Measurements from ENCODE around the gene TTC16. TPM values are rescaled to one million over a fixed set of nuclear protein-coding genes. Genes with fewer than 3 reads are reported as not detected.

TTC16 gene
- total RNA-seq, 2 experiments from 2014 or later: 1.6 to 2.1 TPM

- no peaks in the 10 kb centered on the region for H3K9me3 Mint-ChIP-seq
- peaks cover 64% of the 10 kb centered on the region for H3K36me3 Mint-ChIP-seq (ENCODE audit: low read depth)
- ChIA-PET CTCF (no interaction called here), POLR2A (interaction anchor here (1.3 kb wide), 1 partner anchor 28 kb away, joined by 3 read pairs; no protein-coding TSS in a partner anchor)
- H3K27me3 ChIP-seq (ENCODE audit: control insufficient read depth in 1 of 2, insufficient read depth in 2 of 2, low read length in 2 of 2): no peaks in the 10 kb centered on the region
- H3K4me3 ChIP-seq (ENCODE audit: low read length): no peak overlapping the region
- H3K9me3 ChIP-seq (ENCODE audit: control insufficient read depth in 1 of 2, insufficient read depth in 1 of 2, low read length in 2 of 2): no peaks in the 10 kb centered on the region
- intact Hi-C loops (cut with DNase I, micrococcal nuclease): no loop called here
- TF ChIP-seq CTCF (IDR thresholded peaks at IDR 0.05): no peak
- H3K4me3 Mint-ChIP-seq: no peak overlapping the region
- H3K4me1 Mint-ChIP-seq (ENCODE audit: low read depth): peaks cover 5% of the 10 kb centered on the region
- H3K27ac Mint-ChIP-seq: no peak overlapping the region
- H3K27ac ChIP-seq (ENCODE audit: low read depth in 1 of 2, low read length in 2 of 2): no peak overlapping the region
- H3K4me1 ChIP-seq (ENCODE audit: insufficient read depth, low read length): peaks cover 4% of the 10 kb centered on the region
- ATAC-seq (ENCODE audit: poor library complexity) (no peak), DNase-seq (no peak)
- H3K36me3 ChIP-seq (ENCODE audit: insufficient read depth, low read length): peaks cover 79% of the 10 kb centered on the region
- H3K27me3 Mint-ChIP-seq: no peaks in the 10 kb centered on the region
These were observed 26.7 kb downstream of the TTC16 start for GRCh38 chr9:127742435-127743088.

- Mint-ChIP-seq H3K9me3 (no peaks in the 10 kb centered on the region), H3K27ac (no peak overlapping the region), H3K27me3 (no peaks in the 10 kb centered on the region), H3K36me3 (ENCODE audit: low read depth) (peaks cover 64% of the 10 kb centered on the region), H3K4me3 (no peak overlapping the region), H3K4me1 (ENCODE audit: low read depth) (peaks cover 5% of the 10 kb centered on the region)
- Histone ChIP-seq H3K9me3 (ENCODE audit: control insufficient read depth in 1 of 2, insufficient read depth in 1 of 2, low read length in 2 of 2) (no peaks in the 10 kb centered on the region), H3K4me3 (ENCODE audit: low read length) (no peak overlapping the region), H3K4me1 (ENCODE audit: insufficient read depth, low read length) (peaks cover 9% of the 10 kb centered on the region), H3K36me3 (ENCODE audit: insufficient read depth, low read length) (peaks cover 84% of the 10 kb centered on the region), H3K27me3 (ENCODE audit: control insufficient read depth in 1 of 2, insufficient read depth in 2 of 2, low read length in 2 of 2) (no peaks in the 10 kb centered on the region), H3K27ac (ENCODE audit: low read depth in 1 of 2, low read length in 2 of 2) (no peak overlapping the region)
- DNase-seq: no peak
- intact Hi-C loops (cut with DNase I, micrococcal nuclease): no loop called here
- POLR2A ChIA-PET: no interaction called here
- no peak for TF ChIP-seq CTCF (IDR thresholded peaks at IDR 0.05)
- CTCF ChIA-PET: interaction anchor here (1.0 to 4.6 kb wide), 2 partner anchors 9 to 40 kb away, joined by 3 to 23 read pairs; partner anchors contain the start of gene TOR2A
- ATAC-seq (ENCODE audit: poor library complexity): no peak
These were observed 28.7 kb downstream of the TTC16 start for GRCh38 chr9:127744398-127745110.

GRCh38 chr9:127746959-127747569 lies 31.2 kb downstream of the TTC16 start:
- Histone ChIP-seq H3K36me3 (ENCODE audit: insufficient read depth, low read length) (peaks cover 87% of the 10 kb centered on the region), H3K27me3 (ENCODE audit: control insufficient read depth in 1 of 2, insufficient read depth in 2 of 2, low read length in 2 of 2) (no peaks in the 10 kb centered on the region), H3K4me1 (ENCODE audit: insufficient read depth, low read length) (peaks cover 9% of the 10 kb centered on the region), H3K27ac (ENCODE audit: low read depth in 1 of 2, low read length in 2 of 2) (no peak overlapping the region), H3K9me3 (ENCODE audit: control insufficient read depth in 1 of 2, insufficient read depth in 1 of 2, low read length in 2 of 2) (no peaks in the 10 kb centered on the region), H3K4me3 (ENCODE audit: low read length) (no peak overlapping the region)
- Mint-ChIP-seq H3K4me1 (ENCODE audit: low read depth) (peaks cover 9% of the 10 kb centered on the region), H3K4me3 (peak overlapping the region; percentile 13), H3K27me3 (no peaks in the 10 kb centered on the region), H3K27ac (peak overlapping the region; percentile 73), H3K36me3 (ENCODE audit: low read depth) (peaks cover 75% of the 10 kb centered on the region), H3K9me3 (no peaks in the 10 kb centered on the region)
- TF ChIP-seq CTCF (IDR thresholded peaks at IDR 0.05): no peak
- DNase-seq: peak in 9 of 14 experiments; percentile 24 to 68 (median 35)
- ChIA-PET POLR2A (interaction anchor here (0.6 kb wide), 1 partner anchor 411 kb away, joined by 3 read pairs; no protein-coding TSS in a partner anchor), CTCF (interaction anchor here (0.7 to 4.6 kb wide), 4 partner anchors 12 to 39 kb away, joined by 3 to 23 read pairs (median 7); partner anchors contain the start of genes CDK9 and TOR2A)
- intact Hi-C loops (cut with DNase I, micrococcal nuclease): no loop called here
- ATAC-seq (ENCODE audit: poor library complexity): peak; percentile 87
